ENCODE data around the gene MAST4.

DNA sequence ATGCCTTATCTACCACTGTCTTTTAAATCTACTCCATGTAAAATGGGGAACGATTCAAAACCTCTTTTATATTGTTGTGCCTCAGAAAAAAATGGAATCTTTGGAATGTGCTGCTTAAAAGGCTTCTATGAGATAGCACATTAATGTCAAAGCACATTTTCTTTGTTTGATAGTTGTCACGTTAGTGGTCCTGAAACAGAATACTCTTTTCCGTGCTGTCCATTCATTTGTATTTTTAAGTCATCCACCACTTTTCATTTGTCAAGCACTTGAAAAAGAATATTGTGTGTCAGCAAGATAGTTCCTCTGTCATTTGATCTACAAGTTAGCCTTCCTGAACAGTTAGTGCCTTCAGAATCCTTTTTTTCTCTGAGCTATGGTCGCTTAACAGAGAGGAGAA, 246.9 kb downstream of the MAST4 start:
- TF ChIP-seq, protein P1, sequence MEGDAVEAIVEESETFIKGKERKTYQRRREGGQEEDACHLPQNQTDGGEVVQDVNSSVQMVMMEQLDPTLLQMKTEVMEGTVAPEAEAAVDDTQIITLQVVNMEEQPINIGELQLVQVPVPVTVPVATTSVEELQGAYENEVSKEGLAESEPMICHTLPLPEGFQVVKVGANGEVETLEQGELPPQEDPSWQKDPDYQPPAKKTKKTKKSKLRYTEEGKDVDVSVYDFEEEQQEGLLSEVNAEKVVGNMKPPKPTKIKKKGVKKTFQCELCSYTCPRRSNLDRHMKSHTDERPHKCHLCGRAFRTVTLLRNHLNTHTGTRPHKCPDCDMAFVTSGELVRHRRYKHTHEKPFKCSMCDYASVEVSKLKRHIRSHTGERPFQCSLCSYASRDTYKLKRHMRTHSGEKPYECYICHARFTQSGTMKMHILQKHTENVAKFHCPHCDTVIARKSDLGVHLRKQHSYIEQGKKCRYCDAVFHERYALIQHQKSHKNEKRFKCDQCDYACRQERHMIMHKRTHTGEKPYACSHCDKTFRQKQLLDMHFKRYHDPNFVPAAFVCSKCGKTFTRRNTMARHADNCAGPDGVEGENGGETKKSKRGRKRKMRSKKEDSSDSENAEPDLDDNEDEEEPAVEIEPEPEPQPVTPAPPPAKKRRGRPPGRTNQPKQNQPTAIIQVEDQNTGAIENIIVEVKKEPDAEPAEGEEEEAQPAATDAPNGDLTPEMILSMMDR (IDR thresholded peaks at IDR 0.05) = no peak
- no peak for TF ChIP-seq POLR2A (IDR thresholded peaks at IDR 0.05)

All from esophagus squamous epithelium (tissue), 4 donors.